ENCODE data around the gene LGI1. TPM values are rescaled to one million over a fixed set of nuclear protein-coding genes. Genes with fewer than 3 reads are reported as not detected.

The LGI1 gene
- total and polyA plus RNA-seq, 12 donors, result 0.38 to 5.9 (median 1.4) TPM; not detected in 4

DNA sequence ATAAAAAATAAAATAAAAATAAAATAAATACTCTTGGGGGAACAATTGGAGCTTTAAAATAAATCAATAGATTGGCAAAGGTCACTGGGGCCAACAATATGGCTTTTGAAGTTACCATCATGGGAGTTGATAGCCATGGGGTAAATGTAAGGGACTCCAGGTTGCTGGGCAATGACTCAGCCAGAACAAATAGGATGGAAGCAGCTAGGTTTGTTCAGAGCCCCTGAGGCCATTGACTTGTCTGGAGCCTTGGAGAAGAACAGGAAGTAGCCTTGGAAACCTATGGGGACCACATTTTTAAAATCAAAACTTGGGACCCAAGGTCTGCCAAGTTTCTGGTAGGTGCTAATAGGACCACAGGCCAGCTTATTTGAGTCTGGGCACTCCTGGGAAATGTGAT is 35.2 kb upstream of the LGI1 start:
- DNase-seq, result no peak
- no peaks in the 10 kb centered on the region for H3K36me3 ChIP-seq (replicated peaks in 1 of 2)
- no peaks in the 10 kb centered on the region for H3K9me3 ChIP-seq (replicated peaks in 1 of 3)
- H3K27me3 ChIP-seq, result no peaks in the 10 kb centered on the region
- intact Hi-C loops (cut with DNase I), result no loop called here
- TF ChIP-seq CTCF (IDR thresholded peaks at IDR 0.05) (no peak), POLR2A (IDR thresholded peaks at IDR 0.05) (no peak)
- no peak overlapping the region for H3K4me3 ChIP-seq
- H3K27ac ChIP-seq, result no peak overlapping the region
- no peaks in the 10 kb centered on the region for H3K4me1 ChIP-seq (replicated peaks in 1 of 2)

DNA sequence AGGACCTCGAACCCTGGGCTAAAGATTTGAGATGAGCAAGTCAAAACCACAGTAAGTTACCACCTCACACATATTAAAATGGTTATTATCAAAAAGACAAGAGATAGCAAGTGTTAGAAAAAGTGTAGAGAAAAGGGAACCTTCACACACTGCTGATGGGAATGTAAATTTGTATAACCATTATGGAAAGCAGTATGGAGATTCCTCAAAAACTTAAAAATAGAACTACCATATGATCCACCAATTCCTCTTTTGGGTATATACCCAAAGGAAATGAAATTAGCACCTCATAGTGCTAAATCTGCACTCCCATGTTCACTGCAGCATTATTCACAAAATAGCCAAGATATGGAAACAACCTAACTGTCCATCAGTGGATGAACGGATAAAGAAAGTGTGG is 34.6 kb upstream of the LGI1 start:
- no peak overlapping the region for H3K4me3 ChIP-seq
- no peak for TF ChIP-seq POLR2A (IDR thresholded peaks at IDR 0.05)
- no peak for TF ChIP-seq CTCF (IDR thresholded peaks at IDR 0.05)
- H3K27ac ChIP-seq, result no peak overlapping the region
- H3K9me3 ChIP-seq (replicated peaks in 1 of 3), result no peaks in the 10 kb centered on the region
- H3K27me3 ChIP-seq, result no peaks in the 10 kb centered on the region
- H3K36me3 ChIP-seq (replicated peaks in 1 of 2), result no peaks in the 10 kb centered on the region
- intact Hi-C loops (cut with DNase I), result no loop called here
- 82 to 89% (median 85%) methylated on average over 2 of the region's 2 CpGs for whole genome bisulfite sequencing, 4 donors
- no peak for DNase-seq
- no peaks in the 10 kb centered on the region for H3K4me1 ChIP-seq (replicated peaks in 1 of 2)

DNA sequence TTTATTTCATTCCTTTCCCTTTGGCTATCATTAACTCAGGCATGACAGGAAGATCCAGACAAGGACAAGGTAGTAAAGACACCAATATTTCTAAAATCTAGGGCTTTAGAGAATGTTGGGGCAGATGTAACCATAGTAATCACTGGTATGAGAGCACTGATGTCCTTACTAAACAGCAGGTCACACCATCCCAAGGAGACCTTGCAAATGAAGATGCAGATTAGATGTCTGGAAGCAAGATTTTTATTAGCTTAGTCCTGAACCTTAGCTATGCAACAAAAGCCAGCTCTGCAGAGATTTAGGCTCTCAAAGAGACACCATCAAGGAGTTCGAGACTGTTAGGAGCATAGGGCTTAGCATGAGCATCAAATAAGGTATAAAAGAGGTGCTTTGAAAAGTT is 31.7 kb upstream of the LGI1 start:
- Histone ChIP-seq H3K27me3 (no peaks in the 10 kb centered on the region), H3K9me3 (replicated peaks in 1 of 3) (no peaks in the 10 kb centered on the region), H3K4me1 (replicated peaks in 1 of 2) (no peaks in the 10 kb centered on the region), H3K4me3 (no peak overlapping the region), H3K36me3 (replicated peaks in 1 of 2) (no peaks in the 10 kb centered on the region), H3K27ac (no peak overlapping the region)
- no peak for DNase-seq
- intact Hi-C loops (cut with DNase I), result no loop called here
- WGBS, 4 donors, result 57 to 68% (median 58%) methylated on average over 1 of the region's 1 CpG
- TF ChIP-seq CTCF (IDR thresholded peaks at IDR 0.05) (no peak), POLR2A (IDR thresholded peaks at IDR 0.05) (no peak)

DNA sequence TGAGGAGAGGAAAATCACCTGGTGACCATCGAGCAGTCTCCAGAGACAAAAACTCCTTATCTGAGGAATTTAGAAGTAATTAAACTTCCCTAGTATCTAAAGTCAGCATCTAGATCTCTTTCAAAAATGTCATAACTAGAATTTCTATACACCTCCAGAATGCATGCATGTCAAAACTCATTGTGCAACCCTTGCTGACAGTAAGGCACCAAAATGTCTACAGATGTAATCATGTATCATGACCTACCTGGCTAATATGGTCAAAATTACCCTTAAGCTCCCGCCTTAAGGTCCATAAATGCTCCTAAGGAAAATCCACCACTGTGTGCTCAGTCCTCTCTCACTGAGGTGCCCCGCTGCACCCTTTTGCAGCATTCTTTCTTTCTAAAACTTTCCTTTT is 16.4 kb upstream of the LGI1 start:
- DNase-seq, result no peak
- intact Hi-C loops (cut with DNase I), result no loop called here
- H3K9me3 ChIP-seq (replicated peaks in 1 of 3), result no peaks in the 10 kb centered on the region
- WGBS, 4 donors, result 65 to 85% (median 77%) methylated on average over 3 of the region's 3 CpGs
- no peaks in the 10 kb centered on the region for H3K4me1 ChIP-seq (replicated peaks in 1 of 2)
- no peak overlapping the region for H3K4me3 ChIP-seq
- no peak overlapping the region for H3K27ac ChIP-seq
- H3K36me3 ChIP-seq (replicated peaks in 1 of 2), result no peaks in the 10 kb centered on the region
- no peaks in the 10 kb centered on the region for H3K27me3 ChIP-seq
- TF ChIP-seq POLR2A (IDR thresholded peaks at IDR 0.05), result no peak
- TF ChIP-seq CTCF (IDR thresholded peaks at IDR 0.05), result no peak
